HepG2 (cell line): Measurements from ENCODE around the gene IGLON5. TPM values are rescaled to one million over a fixed set of nuclear protein-coding genes. Genes with fewer than 3 reads are reported as not detected.
A peak's percentile ranks its signal among the peaks of the same experiment; 100 is the strongest.

Experiments used
- JUN ChIP-seq: sonication (generic); formaldehyde crosslinking; IDR thresholded peaks from 2 replicates; pipeline ENCODE4 v1.4.0; 2020; ENCODE audit warnings: mild to moderate bottlenecking, missing genetic modification reagents
- KDM5A ChIP-seq: fragments of 200-600 bp; sonication (generic); IDR thresholded peaks from 2 replicates; pipeline ENCODE4 v1.7.0; 2018; ENCODE audit warnings: antibody characterized with exemption, mild to moderate bottlenecking, low read length, borderline replicate concordance
- SIX4 ChIP-seq: sonication (generic); formaldehyde crosslinking; IDR thresholded peaks from 2 replicates; pipeline ENCODE4 v1.4.0; 2020; ENCODE audit warnings: missing genetic modification reagents
- TSC22D2 ChIP-seq: sonication (generic); formaldehyde crosslinking; IDR thresholded peaks from 2 replicates; pipeline ENCODE4 v1.5.1; 2020; ENCODE audit warnings: missing genetic modification reagents, mild to moderate bottlenecking, borderline replicate concordance
- ZNF138 ChIP-seq: sonication (generic); formaldehyde crosslinking; IDR thresholded peaks from 2 replicates; pipeline ENCODE4 v1.5.0; 2020; ENCODE audit warnings: mild to moderate bottlenecking, low read depth, missing genetic modification reagents
- ZNF205 ChIP-seq: IDR thresholded peaks from 2 replicates; pipeline ENCODE4 v1.6.1; 2018; ENCODE audit warnings: missing biosample characterization, missing genetic modification reagents
- ZNF496 ChIP-seq: sonication (generic); formaldehyde crosslinking; IDR thresholded peaks from 2 replicates; pipeline ENCODE4 v1.8.1; 2023; ENCODE audit warnings: mild to moderate bottlenecking, moderate library complexity, missing genetic modification reagents; ENCODE audit not compliant: insufficient replicate concordance
- ZNF589 ChIP-seq: sonication (generic); formaldehyde crosslinking; conservative IDR thresholded peaks from 2 replicates; pipeline ENCODE4 v1.8.0; 2022; ENCODE audit warnings: mild to moderate bottlenecking, moderate library complexity, missing genetic modification reagents
- ZNF619 ChIP-seq: sonication (generic); formaldehyde crosslinking; IDR thresholded peaks from 2 replicates; pipeline ENCODE4 v1.4.0; 2020; ENCODE audit warnings: mild to moderate bottlenecking, missing genetic modification reagents
- ZNF772 ChIP-seq: sonication (generic); formaldehyde crosslinking; IDR thresholded peaks from 2 replicates; pipeline ENCODE4 v1.5.0; 2020; ENCODE audit warnings: mild to moderate bottlenecking, missing genetic modification reagents
- polyA plus RNA-seq, 8 experiments: library from polyadenylated mRNA; depleted of rRNA in 3 of 8; stranded (reverse) in 7 of 8; unstranded in 1 of 8; fragments of >200 nt; fragmentation: Illumina TruSeq in 4 of 8; extraction: Trizol in 4 of 8; gene quantifications; 2 replicates each; pipeline versions ENCODE4 v1.2.1 to v1.2.3, GENCODE V29; 2011 to 2016; ENCODE audit warnings: low read depth in 4 of 8, missing spikeins in 1 of 8, mixed read lengths in 1 of 8; ENCODE audit not compliant: insufficient read depth in 1 of 8
- total RNA-seq, 5 experiments: library from RNA; depleted of rRNA; stranded (reverse); fragments of >200 nt; fragmentation: Illumina TruSeq; extraction: Trizol; gene quantifications; 2 replicates each; pipeline ENCODE4 v1.2.3, GENCODE V29; 2016; ENCODE audit warnings: low read depth in 1 of 5
- TF ChIP-seq, protein P1 (sequence below): sonication (generic); formaldehyde crosslinking; IDR thresholded peaks from 2 replicates; pipeline ENCODE4 v1.9.0; 2021; ENCODE audit warnings: missing genetic modification reagents, borderline replicate concordance
- TF ChIP-seq, protein P2 (sequence below): sonication (generic); formaldehyde crosslinking; IDR thresholded peaks from 2 replicates; pipeline ENCODE4 v1.4.0; 2020; ENCODE audit warnings: mild to moderate bottlenecking, missing genetic modification reagents, borderline replicate concordance
- TF ChIP-seq, protein P3 (sequence below): sonication (generic); formaldehyde crosslinking; IDR thresholded peaks from 2 replicates; pipeline ENCODE4 v1.8.0; 2022; ENCODE audit warnings: low read depth, missing genetic modification reagents

IGLON5 gene
- total and polyA plus RNA-seq, 2 of the 13 experiments (the other 11 are each of a cell fraction or from before 2014, with no cell fraction given), result 0.04 to 5.7 TPM

DNA sequence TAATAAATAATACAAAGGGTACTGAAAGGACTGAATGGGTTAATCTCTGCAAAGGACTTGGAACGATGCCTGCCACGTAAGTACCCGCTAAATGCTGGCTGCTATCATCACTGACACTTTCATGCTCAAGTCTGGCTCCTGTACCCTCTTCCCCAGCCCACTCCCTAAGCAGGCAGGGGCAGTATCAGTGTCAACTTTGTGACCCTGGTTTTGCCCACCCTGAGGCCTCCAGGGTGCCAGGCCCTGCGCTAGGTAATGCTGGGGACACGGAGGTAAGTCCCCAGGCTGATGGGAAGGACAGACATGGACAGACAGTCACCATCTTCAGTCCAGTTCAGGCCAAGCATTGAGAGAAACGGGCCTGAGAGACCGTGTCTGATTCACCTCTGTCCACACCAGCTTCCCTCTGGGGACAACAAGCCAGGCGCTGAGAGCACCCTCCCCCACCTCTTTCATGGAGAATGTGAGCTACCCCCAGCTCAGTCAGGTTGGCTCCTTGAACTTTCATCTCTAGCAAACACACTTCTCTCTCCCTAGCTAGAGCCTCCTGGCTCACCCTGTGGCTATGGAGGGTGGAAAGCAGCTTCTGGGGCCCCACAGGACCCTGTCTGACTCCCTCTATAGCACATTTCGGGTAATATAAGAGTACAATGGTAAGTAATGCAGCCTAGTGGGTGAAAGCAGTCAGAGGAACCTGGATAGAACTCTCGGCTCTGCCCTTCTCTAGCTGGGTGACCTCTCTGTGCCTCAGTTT, 53.9 kb downstream of the IGLON5 start (continued):
- TF ChIP-seq ZNF589 (CRISPR knock-in tag) (no peak), ZNF138 (0 out of 2 replicates have a peak, but pooled peaks have one; percentile 46), ZNF619 (CRISPR knock-in tag) (no peak), ZNF772 (CRISPR knock-in tag) (peak; percentile 79; the same call in 1 of the 2 replicates), SIX4 (no peak), KDM5A (0 out of 2 replicates have a peak, but pooled peaks have one; percentile 7), ZNF496 (CRISPR knock-in tag) (no peak), ZNF205 (peak; percentile 70), JUN (CRISPR knock-in tag) (no peak), TSC22D2 (CRISPR knock-in tag) (peak; percentile 58; the same call in 1 of the 2 replicates)
- TF ChIP-seq, protein P1, sequence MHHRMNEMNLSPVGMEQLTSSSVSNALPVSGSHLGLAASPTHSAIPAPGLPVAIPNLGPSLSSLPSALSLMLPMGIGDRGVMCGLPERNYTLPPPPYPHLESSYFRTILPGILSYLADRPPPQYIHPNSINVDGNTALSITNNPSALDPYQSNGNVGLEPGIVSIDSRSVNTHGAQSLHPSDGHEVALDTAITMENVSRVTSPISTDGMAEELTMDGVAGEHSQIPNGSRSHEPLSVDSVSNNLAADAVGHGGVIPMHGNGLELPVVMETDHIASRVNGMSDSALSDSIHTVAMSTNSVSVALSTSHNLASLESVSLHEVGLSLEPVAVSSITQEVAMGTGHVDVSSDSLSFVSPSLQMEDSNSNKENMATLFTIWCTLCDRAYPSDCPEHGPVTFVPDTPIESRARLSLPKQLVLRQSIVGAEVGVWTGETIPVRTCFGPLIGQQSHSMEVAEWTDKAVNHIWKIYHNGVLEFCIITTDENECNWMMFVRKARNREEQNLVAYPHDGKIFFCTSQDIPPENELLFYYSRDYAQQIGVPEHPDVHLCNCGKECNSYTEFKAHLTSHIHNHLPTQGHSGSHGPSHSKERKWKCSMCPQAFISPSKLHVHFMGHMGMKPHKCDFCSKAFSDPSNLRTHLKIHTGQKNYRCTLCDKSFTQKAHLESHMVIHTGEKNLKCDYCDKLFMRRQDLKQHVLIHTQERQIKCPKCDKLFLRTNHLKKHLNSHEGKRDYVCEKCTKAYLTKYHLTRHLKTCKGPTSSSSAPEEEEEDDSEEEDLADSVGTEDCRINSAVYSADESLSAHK (CRISPR knock-in tag), result no peak
- TF ChIP-seq, protein P2, sequence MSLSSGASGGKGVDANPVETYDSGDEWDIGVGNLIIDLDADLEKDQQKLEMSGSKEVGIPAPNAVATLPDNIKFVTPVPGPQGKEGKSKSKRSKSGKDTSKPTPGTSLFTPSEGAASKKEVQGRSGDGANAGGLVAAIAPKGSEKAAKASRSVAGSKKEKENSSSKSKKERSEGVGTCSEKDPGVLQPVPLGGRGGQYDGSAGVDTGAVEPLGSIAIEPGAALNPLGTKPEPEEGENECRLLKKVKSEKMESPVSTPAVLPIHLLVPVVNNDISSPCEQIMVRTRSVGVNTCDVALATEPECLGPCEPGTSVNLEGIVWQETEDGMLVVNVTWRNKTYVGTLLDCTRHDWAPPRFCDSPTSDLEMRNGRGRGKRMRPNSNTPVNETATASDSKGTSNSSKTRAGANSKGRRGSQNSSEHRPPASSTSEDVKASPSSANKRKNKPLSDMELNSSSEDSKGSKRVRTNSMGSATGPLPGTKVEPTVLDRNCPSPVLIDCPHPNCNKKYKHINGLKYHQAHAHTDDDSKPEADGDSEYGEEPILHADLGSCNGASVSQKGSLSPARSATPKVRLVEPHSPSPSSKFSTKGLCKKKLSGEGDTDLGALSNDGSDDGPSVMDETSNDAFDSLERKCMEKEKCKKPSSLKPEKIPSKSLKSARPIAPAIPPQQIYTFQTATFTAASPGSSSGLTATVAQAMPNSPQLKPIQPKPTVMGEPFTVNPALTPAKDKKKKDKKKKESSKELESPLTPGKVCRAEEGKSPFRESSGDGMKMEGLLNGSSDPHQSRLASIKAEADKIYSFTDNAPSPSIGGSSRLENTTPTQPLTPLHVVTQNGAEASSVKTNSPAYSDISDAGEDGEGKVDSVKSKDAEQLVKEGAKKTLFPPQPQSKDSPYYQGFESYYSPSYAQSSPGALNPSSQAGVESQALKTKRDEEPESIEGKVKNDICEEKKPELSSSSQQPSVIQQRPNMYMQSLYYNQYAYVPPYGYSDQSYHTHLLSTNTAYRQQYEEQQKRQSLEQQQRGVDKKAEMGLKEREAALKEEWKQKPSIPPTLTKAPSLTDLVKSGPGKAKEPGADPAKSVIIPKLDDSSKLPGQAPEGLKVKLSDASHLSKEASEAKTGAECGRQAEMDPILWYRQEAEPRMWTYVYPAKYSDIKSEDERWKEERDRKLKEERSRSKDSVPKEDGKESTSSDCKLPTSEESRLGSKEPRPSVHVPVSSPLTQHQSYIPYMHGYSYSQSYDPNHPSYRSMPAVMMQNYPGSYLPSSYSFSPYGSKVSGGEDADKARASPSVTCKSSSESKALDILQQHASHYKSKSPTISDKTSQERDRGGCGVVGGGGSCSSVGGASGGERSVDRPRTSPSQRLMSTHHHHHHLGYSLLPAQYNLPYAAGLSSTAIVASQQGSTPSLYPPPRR, result peak; percentile 56; the same call in 1 of the 2 replicates
- TF ChIP-seq, protein P3, sequence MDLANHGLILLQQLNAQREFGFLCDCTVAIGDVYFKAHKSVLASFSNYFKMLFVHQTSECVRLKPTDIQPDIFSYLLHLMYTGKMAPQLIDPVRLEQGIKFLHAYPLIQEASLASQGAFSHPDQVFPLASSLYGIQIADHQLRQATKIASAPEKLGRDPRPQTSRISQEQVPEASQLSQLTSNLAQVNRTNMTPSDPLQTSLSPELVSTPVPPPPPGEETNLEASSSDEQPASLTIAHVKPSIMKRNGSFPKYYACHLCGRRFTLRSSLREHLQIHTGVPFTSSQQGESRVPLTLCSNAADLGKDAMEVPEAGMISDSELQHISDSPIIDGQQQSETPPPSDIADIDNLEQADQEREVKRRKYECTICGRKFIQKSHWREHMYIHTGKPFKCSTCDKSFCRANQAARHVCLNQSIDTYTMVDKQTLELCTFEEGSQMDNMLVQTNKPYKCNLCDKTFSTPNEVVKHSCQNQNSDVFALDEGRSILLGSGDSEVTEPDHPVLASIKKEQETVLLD (CRISPR knock-in tag), result no peak
